ENCODE results near the gene SNX4.
"Not testable (repeated sequence)": the region's sequence is repeated elsewhere in the genome, so short reads cannot be mapped to it uniquely, and the experiment has no call there.

The SNX4 gene

DNA sequence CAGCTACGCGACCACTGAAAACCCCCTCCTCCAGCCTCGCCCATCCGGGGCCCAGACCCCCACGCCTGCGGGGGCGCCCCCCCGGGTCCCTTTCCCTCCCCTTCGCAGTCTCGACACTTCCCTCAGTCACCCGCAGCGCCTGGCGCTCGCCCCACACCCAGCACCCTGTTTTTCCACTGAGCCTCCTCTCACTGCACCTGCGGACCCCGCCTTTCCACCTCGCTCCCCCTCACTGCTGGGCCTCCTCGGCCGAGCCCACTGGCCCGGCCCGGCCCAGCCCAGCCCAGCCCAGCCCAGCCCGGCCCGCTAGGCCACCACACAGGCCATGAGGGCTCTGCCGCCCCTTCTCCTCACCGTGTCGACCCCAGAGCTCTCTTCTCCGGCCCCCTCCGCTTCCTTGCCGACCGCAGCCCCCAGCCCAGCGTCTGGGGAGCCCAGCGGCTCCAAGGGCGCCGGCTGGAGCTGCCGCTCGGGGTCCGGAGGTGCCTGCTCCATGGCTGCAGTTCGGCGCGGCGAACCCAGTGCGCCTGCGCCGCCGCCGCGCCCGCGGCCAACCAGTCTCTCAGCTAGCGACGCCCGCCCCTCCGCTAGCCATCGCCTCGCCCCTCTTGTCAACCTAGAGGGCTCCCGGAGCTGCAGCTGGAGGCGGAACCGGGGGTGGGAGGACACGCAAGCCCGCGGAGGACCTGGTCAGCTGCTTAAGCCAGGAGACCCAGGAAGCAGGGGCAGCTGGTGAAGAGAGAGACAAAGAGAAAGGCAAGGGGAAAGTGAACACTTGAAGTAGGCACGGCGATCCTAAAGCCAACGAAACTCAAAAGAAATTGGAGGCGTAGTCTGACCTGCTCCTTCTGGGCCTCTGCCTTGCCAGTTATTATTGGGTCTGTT lies at the start of gene SNX4:
Gene SNX4 (minus strand): TSS at position 525 of the 885 bp plus-strand sequence. CDS start 30 bp downstream, at position 495.
- peak; percentile 76 for DNase-seq (ENCODE audit: low read depth, low spot score)

DNA sequence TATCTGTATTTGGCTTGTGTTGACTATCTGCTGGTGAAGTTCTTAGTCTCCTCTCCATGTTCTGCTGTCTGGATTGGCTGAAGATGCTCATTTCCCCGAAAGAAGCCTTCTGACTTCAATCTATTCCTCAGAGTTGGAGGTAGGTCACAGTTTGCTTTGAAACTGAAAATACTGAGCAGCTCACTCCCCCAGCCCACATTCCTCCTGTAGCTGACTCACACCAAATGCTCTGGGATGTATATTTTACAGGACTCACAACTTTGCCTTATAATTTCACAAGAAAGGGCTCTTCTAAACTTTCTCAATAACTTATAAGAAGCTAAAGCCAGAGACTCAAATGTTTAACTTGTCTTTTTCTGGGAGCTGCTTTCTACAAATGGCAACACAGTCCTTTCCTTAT lies 36.3 kb upstream of the SNX4 start:
- no peak for DNase-seq (ENCODE audit: low read depth, low spot score)

GRCh38 chr3:125552401-125552800 lies 32.4 kb upstream of the SNX4 start:
- DNase-seq (ENCODE audit: low read depth, low spot score) = no peak

- DNase-seq (ENCODE audit: low read depth, low spot score) = no peak
These were observed 8.9 kb upstream of the SNX4 start for GRCh38 chr3:125528920-125529319.

DNA sequence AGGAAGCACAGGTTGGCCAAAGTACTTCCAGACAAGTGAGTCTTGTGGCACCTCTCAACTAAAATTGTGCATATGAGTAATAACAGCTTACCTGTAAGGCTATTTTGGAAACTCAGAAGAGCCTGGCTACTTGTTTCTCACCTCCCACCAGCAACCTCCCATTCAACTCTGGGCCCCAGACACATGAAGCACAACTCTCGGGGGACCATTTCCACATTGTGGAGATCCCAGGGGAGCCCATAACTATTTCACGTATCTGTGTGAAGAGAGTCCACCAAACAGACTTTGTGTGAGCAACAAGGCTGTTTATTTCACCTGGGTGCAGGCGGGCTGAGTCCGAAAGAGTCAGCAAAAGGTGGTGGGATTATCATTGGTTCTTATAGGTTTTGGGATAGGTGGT lies 5.2 kb upstream of the SNX4 start:
- DNase-seq (ENCODE audit: low read depth, low spot score) = no peak

DNA sequence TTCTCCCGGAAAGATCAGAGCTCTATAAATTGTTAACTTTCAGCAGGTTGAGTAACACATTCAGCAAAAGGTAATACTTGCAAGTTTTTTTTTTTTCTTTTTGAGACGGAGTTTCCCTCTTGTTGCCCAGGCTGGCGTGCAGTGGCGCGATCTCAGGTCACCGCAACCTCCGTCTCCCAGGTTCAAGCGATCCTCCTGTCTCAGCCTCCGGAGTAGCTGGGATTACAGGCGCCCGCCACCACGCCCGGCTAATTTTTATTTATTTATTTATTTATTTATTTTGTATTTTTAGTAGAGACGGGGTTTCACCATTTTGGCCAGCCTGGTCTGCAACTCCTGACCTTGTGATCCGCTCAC lies 539 bp upstream of the SNX4 start:
- DNase-seq (ENCODE audit: low read depth, low spot score) = not testable (repeated sequence)

DNA sequence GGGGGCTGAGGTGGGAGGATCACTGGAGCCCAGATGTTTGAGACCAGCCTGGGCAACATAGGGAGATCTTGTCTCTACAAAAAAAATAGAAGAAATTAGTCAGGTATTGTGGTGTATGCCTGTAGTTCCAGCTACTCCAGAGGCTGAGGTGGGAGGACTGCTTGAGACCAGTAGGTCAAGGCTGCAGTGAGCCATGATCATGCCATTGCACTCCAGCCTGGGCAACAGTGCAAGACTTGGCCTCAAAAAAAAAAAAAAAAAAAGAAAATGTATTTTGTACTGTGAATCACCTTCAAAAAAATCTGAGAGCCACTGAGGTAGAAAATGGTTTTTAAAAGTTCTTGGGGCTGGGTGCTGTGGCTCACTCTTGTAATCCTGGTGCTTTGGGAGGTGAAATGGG lies 4.6 kb downstream of the SNX4 start:
- DNase-seq (ENCODE audit: low read depth, low spot score) = no peak

DNA sequence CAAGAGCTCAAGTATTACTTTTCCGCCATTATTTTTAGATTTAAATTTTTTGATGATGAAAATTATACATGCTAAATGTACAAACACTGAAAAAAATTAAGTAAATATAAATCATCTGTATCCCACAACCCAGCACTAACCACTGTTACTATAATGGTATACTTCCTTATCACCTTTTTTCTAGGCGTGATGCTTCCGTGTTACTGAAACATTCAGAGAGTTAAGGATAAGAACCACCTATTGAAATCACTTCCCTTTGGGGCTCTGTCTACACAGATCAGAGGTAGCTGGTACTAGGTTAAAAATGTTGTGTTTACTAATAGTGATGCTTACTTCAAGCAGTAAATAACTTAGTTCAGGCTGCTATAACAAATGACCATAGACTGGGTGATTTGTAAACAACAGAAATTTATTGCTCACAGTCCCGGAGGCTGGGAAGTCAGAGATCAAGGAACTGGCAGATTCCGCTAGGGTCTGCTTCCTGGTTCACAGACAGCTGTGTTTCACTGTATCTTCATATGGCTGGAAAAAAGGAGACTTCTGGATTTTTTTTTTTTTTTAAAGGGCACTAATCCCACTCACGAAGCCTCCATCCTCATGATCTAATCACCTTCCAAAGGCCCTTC lies 6.4 kb downstream of the SNX4 start:
- no peak for DNase-seq (ENCODE audit: low read depth, low spot score)

DNA sequence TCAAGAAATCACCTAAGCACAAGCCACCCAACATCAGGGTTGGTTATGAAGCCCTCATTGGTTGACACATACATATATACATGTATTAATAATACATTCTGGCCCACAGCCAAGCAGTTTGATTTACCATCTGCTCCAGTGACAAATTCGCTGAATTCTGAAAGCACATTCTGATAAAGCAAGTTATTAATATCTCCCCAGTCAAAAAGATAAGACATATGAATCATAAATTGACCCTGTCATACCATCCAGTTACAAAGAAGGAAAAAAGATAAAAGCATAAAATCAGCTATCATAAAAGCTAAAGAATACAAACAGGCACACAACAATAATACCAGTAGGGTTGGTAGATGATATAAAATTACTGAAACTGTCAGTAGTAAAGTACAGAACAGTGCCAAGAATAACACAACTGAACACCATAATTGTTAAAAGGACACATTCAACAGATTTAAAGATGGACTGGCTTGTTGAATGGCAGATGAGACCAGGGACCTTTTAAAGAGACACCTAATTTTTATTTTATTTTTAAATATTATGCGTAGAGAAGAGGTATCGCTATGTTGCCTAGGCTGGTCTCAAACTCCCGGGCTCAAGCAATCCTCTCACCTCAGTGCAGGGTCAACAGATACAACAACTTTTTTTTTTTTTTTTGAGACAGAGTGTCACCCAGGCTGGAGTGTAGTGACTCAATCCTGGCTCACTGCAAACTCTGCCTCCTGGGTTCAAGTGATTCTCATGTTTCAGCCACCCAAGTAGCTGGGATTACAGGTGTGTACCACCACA lies 7.7 kb downstream of the SNX4 start:
- peak; percentile 9 for DNase-seq (ENCODE audit: low read depth, low spot score)

- DNase-seq (ENCODE audit: low read depth, low spot score) = no peak
These were observed 8.4 kb downstream of the SNX4 start for GRCh38 chr3:125511420-125512118.

GRCh38 chr3:125507128-125507527 lies 12.9 kb downstream of the SNX4 start:
- no peak for DNase-seq (ENCODE audit: low read depth, low spot score)

GRCh38 chr3:125498630-125499029 lies 21.4 kb downstream of the SNX4 start:
- DNase-seq (ENCODE audit: low read depth, low spot score) = no peak

GRCh38 chr3:125496701-125497100 lies 23.3 kb downstream of the SNX4 start:
- no peak for DNase-seq (ENCODE audit: low read depth, low spot score)

DNA sequence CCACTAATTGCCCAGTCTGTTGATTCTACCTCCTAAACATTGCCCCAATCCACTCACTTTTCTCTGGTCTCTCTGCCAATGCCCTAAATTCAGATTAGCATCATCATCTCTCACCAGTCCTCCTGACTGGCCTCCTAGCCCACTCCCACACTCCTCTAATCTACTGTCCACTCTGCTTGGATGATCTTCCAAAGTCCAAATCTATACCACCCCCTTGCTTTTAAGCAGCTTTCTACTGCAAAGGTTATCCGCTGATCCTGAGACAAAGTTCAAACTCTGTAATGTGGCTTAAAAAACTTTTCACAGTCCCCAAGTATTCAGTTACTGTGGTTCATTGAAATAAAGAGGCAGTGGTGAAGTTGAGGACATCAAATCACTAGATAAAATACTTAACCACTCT lies 37.6 kb downstream of the SNX4 start:
- no peak for DNase-seq (ENCODE audit: low read depth, low spot score)

DNA sequence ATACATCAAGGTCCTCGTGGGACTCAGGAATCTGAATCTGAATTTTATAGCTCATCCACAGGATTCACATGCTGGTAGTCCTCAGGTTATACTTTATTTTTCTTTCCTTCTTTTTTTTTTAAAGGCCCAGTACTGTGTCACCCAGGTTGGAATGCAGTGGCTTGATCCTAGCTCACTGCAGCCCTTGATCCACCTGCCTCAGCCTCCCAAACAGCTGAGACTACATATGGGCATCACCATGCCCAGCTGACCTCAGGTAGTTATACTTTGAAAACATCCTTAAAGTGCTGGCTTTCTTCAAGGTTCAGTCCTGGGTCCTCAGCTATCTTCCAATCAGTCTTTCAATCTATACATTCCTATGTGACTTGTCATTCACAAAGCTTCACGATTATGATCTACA lies 38.2 kb downstream of the SNX4 start:
- DNase-seq (ENCODE audit: low read depth, low spot score) = no peak

GRCh38 chr3:125481375-125481759 lies 38.6 kb downstream of the SNX4 start:
- not testable (repeated sequence) for DNase-seq (ENCODE audit: low read depth, low spot score)

GRCh38 chr3:125480656-125481374 lies 39.2 kb downstream of the SNX4 start:
- no peak for DNase-seq (ENCODE audit: low read depth, low spot score)

- DNase-seq (ENCODE audit: low read depth, low spot score) = no peak
These were observed 40.9 kb downstream of the SNX4 start for GRCh38 chr3:125479091-125479490.

- DNase-seq (ENCODE audit: low read depth, low spot score) = no peak
These were observed 41.7 kb downstream of the SNX4 start for GRCh38 chr3:125478326-125478725.

- no peak for DNase-seq (ENCODE audit: low read depth, low spot score)
These were observed 42.3 kb downstream of the SNX4 start for GRCh38 chr3:125477701-125478100.

DNA sequence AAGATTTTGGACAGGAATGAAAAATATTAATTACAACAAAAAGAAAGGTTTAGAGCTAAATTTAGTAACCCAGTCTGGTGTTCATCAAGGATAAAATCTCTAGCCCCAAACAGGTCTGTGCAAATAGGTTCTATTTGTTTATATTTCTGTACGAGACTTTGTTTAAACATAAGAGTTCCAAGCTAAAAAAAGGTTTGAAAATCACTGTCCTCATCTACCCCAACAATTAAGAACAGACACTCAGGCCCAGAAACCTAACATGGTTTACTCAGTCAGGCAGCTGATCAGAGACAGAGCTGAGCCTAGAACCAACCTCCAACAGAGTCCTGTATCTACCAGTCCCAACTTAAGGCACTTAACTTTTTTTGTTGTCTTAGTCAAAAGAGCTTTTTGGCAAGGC lies 49.3 kb downstream of the SNX4 start:
- DNase-seq (ENCODE audit: low read depth, low spot score) = no peak
